HCT116 (cell line): Measurements from ENCODE around the gene TMCO4. TPM values are rescaled to one million over a fixed set of nuclear protein-coding genes. Genes with fewer than 3 reads are reported as not detected.

Experiments
- ATAC-seq: fragments of 200-7000 bp; cut with Tn5 transposase; 2 replicates; pipeline ENCODE4 v1.9.1; 2020; ENCODE audit warnings: mild to moderate bottlenecking, moderate library complexity
- BruUV-seq: library from RNA; stranded (reverse); fragments of 400-500 nt; replicated peaks from 2 replicates; lab custom pipeline; 2021; lab: Mats Ljungman, UMichigan
- CTCF ChIA-PET: fragments of 300-600 bp; sonication (Branson Sonifier 250); formaldehyde crosslinking; loops from one replicate; lab custom pipeline; 2021; ENCODE audit warnings: antibody characterized with exemption; lab: Charles Lee
- POLR2A ChIA-PET: fragments of 300-600, 350-600 bp; sonication (Branson Sonifier 250); formaldehyde crosslinking; loops from one replicate; lab custom pipeline; 2021; ENCODE audit warnings: antibody characterized with exemption; lab: Charles Lee
- RAD21 ChIA-PET, 2 experiments: fragments of 300-600 bp; sonication (Branson Sonifier 250); formaldehyde crosslinking; loops; one replicate each; lab custom pipeline; 2023; ENCODE audit warnings: low total read pairs in 2 of 2; ENCODE audit not compliant: uncharacterized antibody in 2 of 2, unreplicated experiment in 2 of 2, low non-redundant PET in 1 of 2; lab: Charles Lee
- DNase-seq: peaks from one replicate; pipeline ENCODE4 v3.0.0-alpha.2; 2010; ENCODE audit warnings: low read depth, low spot score
- H2AFZ ChIP-seq: fragments of 200-600 bp; shearing (Covaris generic), sonication (generic); 2 replicates; pipeline ENCODE4 v1.6.1; 2017; ENCODE audit warnings: low read depth, mixed run types, mixed read lengths, antibody characterized with exemption, low read length; ENCODE audit not compliant: poor library complexity, severe bottlenecking
- H3K27ac ChIP-seq: 2 replicates; pipeline ENCODE4 v1.5.1; 2012; ENCODE audit warnings: low read depth, low read length
- H3K27me3 ChIP-seq: fragments of 200-600 bp; sonication (generic); 2 replicates; pipeline ENCODE4 v1.6.1; 2016; ENCODE audit warnings: mixed run types, low read length, mixed read lengths; ENCODE audit not compliant: insufficient read depth
- H3K36me3 ChIP-seq, 2 experiments: fragments of 200-500 bp in 1 of 2; fragments of 200-600 bp in 1 of 2; sonication (Bioruptor generic) in 1 of 2; sonication (generic) in 1 of 2; 2 replicates each; pipeline versions ENCODE4 v1.5.1 to v1.6.1; 2014 to 2016; ENCODE audit warnings: low read length in 2 of 2, inconsistent platforms in 1 of 2, mixed read lengths in 1 of 2, mixed run types in 1 of 2; ENCODE audit not compliant: insufficient read depth in 2 of 2, control insufficient read depth in 1 of 2
- H3K4me1 ChIP-seq, 2 experiments: fragments of 200-600 bp in 1 of 2; sonication (generic) in 1 of 2; 2 replicates each; pipeline versions ENCODE4 v1.5.1 to v1.6.1; 2012 to 2017; ENCODE audit warnings: low read length in 2 of 2, inconsistent platforms in 1 of 2, mild to moderate bottlenecking in 1 of 2, mixed read lengths in 1 of 2, mixed run types in 1 of 2, moderate library complexity in 1 of 2; ENCODE audit not compliant: insufficient read depth in 2 of 2, control insufficient read depth in 1 of 2
- H3K4me2 ChIP-seq: fragments of 200-600 bp; sonication (generic); 2 replicates; pipeline ENCODE4 v1.6.1; 2017; ENCODE audit warnings: mixed run types, low read length, mixed read lengths
- H3K4me3 ChIP-seq, 2 experiments: fragments of 200-600 bp in 1 of 2; sonication (generic) in 1 of 2; replicated peaks in 1 of 2; 2 replicates each; pipeline ENCODE4 v1.5.1; 2011 to 2016; ENCODE audit warnings: low read length in 2 of 2, control low read depth in 1 of 2, low read depth in 1 of 2, mild to moderate bottlenecking in 1 of 2, mixed read lengths in 1 of 2, mixed run types in 1 of 2
- H3K79me2 ChIP-seq: fragments of 200-600 bp; sonication (generic); 2 replicates; pipeline ENCODE4 v1.6.1; 2017; ENCODE audit warnings: mild to moderate bottlenecking, mixed run types, low read length, moderate library complexity, mixed read lengths; ENCODE audit not compliant: insufficient read depth
- H3K9ac ChIP-seq: fragments of 200-600 bp; sonication (generic); 2 replicates; pipeline ENCODE4 v1.6.1; 2016; ENCODE audit warnings: low read length, mixed read lengths
- H3K9me2 ChIP-seq: fragments of 200-600 bp; sonication (generic), shearing (Covaris generic); 2 replicates; pipeline ENCODE4 v1.6.1; 2017; ENCODE audit warnings: mixed run types, mild to moderate bottlenecking, moderate library complexity; ENCODE audit not compliant: insufficient read depth
- H3K9me3 ChIP-seq, 2 experiments: fragments of 200-500 bp in 1 of 2; fragments of 200-600 bp in 1 of 2; sonication (Bioruptor generic) in 1 of 2; sonication (generic) in 1 of 2; 2 replicates each; pipeline ENCODE4 v1.6.1; 2014 to 2017; ENCODE audit warnings: low read length in 2 of 2, mixed read lengths in 2 of 2, inconsistent platforms in 1 of 2, low read depth in 1 of 2, mild to moderate bottlenecking in 1 of 2, mixed run types in 1 of 2, moderate library complexity in 1 of 2; ENCODE audit not compliant: control insufficient read depth in 1 of 2, insufficient read depth in 1 of 2
- H4K20me1 ChIP-seq: fragments of 200-600 bp; sonication (generic), shearing (Covaris generic); 2 replicates; pipeline ENCODE4 v1.6.1; 2017; ENCODE audit warnings: mixed run types, mild to moderate bottlenecking, moderate library complexity; ENCODE audit not compliant: insufficient read depth
- ATF3 ChIP-seq: IDR thresholded peaks from 2 replicates; pipeline ENCODE4 v1.6.1; 2012
- MAX ChIP-seq: IDR thresholded peaks from 2 replicates; pipeline ENCODE4 v1.6.1; 2012
- POLR2AphosphoS5 ChIP-seq: IDR thresholded peaks from 2 replicates; pipeline ENCODE4 v1.6.1; 2011; ENCODE audit warnings: mild to moderate bottlenecking, low read depth, low read length, moderate library complexity
- ZBTB33 ChIP-seq: IDR thresholded peaks from 2 replicates; pipeline ENCODE4 v1.6.1; 2011; ENCODE audit warnings: mild to moderate bottlenecking, low read length, moderate library complexity; ENCODE audit not compliant: insufficient replicate concordance; ENCODE audit errors: extremely low read depth
- ZNF274 ChIP-seq: fragments of 200-500 bp; sonication (Bioruptor generic); IDR thresholded peaks from 2 replicates; pipeline ENCODE4 v1.6.1; 2014; ENCODE audit warnings: mild to moderate bottlenecking, low read depth, low read length, inconsistent platforms
- intact Hi-C: fragments of 100-400 bp; cut with micrococcal nuclease; formaldehyde crosslinking; loops from 2 replicates; pipeline ENCODE4 v1.10.0; 2022
- total RNA-seq: library from RNA; stranded (reverse); gene quantifications from one replicate; pipeline ENCODE4 v1.2.1, GENCODE V29; 2021; ENCODE audit not compliant: unreplicated experiment

Gene TMCO4
- total RNA-seq, 1 experiment from 2014 or later, result 12.7 TPM

GRCh38 chr1:19738076-19738475 is 61.6 kb downstream of the TMCO4 start:
- Histone ChIP-seq H3K27ac (no peak overlapping the region), H4K20me1 (no peaks in the 10 kb centered on the region), H3K4me1 (peaks cover 0 to 5% of the 10 kb centered on the region in 2 experiments; a peak in 1 of 4 replicates), H3K79me2 (no peaks in the 10 kb centered on the region), H3K4me3 (no peak overlapping the region), H3K9me3 (no peaks in the 10 kb centered on the region), H3K36me3 (no peaks in the 10 kb centered on the region), H3K27me3 (no peaks in the 10 kb centered on the region), H2AFZ (no peak overlapping the region), H3K4me2 (no peak overlapping the region), H3K9me2 (no peaks in the 10 kb centered on the region), H3K9ac (no peak overlapping the region)
- intact Hi-C loops, result no loop called here
- no TSS peak for BruUV-seq
- RAD21 ChIA-PET, result no interaction called here
- no peak for TF ChIP-seq ATF3
- no peak for TF ChIP-seq POLR2AphosphoS5
- no peak for TF ChIP-seq ZNF274
- TF ChIP-seq ZBTB33, result no peak
- no peak for TF ChIP-seq MAX
- no peak for DNase-seq
- POLR2A ChIA-PET, result no interaction called here
- CTCF ChIA-PET, result no interaction called here
- ATAC-seq, result no peak
